Activated gamma-delta T cell treated with Interleukin-2 at 50 U/mL for 16 hours (primary cell): ENCODE results near the gene ADARB2.

ENCODE experiments used
- DNase-seq: peaks from one replicate; pipeline ENCODE4 v3.0.0-alpha.2; 2020

ADARB2 gene

GRCh38 chr10:1208366-1209311, 528.7 kb downstream of the ADARB2 start:
- DNase-seq: no peak

DNA sequence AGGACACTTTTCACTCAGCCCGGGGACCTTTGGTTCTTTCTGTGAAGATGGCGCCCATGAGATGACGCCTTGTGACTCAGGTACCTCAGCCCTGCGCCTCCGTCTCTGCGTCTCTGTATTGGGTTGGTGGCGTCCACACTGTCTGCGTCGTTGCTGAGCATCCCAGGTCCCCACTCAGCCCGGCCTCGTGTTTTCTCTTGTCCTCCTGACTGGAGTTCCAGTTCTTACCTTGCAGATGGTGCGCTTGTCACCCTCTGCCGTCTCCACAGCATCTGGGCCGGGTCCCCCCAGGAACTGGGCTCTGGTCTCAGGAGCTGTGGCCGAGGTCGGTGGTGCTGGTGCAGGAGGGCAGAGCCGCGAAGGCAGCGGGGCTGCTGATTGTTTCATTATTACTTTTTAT, 530.7 kb downstream of the ADARB2 start:
- no peak for DNase-seq

- no peak for DNase-seq
Observed at GRCh38 chr10:1206101-1206500, 531.2 kb downstream of the ADARB2 start.

- DNase-seq: no peak
Observed at GRCh38 chr10:1205450-1206030, 531.8 kb downstream of the ADARB2 start.

DNA sequence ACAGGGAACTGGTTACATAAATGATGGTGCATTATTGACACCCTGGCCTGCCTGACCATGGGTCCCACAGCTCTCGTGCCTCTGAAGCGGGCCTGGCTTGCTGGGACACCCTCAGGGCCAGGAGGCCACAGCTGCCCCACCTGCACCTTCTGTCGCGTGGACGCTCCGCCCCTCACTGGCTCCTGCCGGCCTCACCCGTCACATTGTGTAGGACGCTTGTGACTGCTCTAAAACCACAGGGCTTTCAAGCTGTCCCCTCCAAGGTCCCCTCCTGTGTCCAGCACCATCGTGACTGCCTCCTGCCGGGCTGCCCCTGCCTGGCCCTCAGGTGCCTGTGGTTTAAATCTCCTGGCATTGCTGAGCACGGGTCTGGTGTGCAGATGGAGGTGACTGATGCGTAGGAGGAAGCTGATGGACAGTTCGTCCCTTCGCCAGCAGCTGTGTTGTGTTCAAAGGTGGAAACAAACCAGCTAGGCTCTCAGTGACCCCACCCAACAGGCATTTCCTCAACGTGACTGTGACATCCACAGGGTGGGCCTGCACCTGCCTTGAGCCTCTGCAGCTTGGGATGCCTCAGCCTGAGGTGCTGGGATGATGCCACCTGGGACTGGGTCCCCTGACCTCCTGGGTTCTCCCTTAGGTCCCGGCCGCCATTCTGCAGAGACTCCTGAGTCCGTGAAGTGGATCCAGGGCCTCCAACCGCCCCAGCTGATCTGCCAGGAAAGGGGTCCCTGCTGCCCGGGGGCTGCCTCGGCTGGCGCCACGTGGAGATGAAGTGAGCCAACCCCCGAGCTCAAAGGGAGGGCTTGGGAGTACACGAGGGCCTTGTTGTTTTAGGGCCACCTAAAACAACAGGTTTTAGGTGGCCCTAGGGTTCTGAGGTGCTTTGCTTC, 532.6 kb downstream of the ADARB2 start:
- DNase-seq: no peak

DNA sequence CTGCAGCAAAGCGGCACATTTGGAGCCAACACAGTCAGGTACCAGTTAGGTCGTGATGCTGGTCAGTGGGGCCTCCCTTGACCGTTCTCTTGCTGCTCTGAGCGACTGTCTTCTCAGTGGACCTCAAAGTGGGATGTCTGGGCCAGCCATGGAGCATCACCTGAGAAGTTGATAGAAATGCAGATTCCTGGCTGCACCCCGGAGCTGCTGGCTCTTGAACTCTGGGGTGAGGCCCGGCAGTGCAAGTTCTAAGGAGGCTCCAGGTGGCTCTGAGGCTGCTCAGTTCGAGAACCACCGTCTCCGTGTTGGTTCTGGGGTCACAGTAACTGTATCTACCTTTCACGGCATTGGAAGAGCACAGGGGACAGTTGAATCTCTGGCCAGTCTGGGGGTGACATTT, 533.6 kb downstream of the ADARB2 start:
- no peak for DNase-seq

DNA sequence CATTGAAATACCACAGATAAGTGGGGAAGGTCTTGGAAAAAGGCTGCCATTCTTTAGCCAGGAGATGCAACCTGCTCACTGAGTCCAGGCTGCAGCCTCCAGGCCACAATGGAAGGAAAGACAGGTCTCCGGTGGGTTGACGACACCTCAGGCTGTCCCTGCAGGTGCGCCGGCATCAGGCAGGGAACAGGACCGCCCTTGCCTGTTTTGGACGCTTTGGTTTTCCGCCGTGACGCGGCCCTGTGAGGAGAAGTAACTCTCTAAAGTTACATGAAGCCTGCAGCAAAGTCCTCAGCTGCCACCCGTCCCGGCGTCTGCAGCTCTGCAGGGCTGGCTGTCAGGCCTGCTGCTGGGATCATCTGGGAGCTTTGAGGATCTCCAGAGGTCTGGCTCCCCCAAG, 534.1 kb downstream of the ADARB2 start:
- DNase-seq: no peak

- DNase-seq: no peak
Observed at GRCh38 chr10:1202343-1202742, 535.0 kb downstream of the ADARB2 start.

GRCh38 chr10:1200866-1201807, 536.2 kb downstream of the ADARB2 start:
- DNase-seq: no peak

DNA sequence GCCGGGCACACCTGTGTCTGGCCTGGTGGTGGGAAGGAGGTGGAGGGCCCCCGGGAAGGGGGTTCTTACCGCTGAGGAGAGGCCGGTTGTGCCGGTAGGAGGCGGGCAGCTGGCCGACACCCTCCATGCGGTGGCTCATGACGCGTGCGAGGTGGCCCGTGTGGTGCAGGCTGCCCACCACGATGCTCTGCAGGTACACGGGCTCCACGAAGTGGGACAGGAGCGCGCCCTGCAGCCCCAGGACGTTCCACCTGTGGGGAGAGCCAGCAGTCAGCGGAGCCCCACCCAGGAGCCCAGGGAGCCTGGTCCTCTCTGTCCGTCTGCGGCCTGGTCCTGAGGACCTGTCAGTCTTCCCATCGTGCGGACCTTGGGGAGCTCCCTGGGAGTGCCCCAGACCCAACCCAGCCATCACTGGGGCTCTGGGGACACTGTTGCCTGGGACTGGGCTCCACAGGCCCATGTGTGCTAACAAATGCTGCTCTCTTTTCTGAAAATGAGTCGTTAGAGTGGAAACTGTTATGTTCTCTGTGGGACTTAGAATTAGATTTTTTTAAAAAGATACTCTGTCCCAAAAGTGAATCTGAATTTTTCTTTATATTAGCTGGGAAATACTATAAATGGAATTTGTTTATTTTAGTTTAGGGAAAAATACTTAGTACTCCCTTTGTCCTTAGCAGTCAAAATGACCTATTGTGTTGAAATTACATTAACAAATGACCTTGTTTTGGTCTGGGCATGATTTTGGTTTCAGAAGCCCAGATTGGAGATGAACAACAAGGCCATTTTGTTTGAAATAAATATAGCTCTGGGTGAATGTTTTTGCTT, 537.2 kb downstream of the ADARB2 start:
- DNase-seq: no peak

- DNase-seq: no peak
Observed at GRCh38 chr10:1199345-1199673, 538.0 kb downstream of the ADARB2 start.

DNA sequence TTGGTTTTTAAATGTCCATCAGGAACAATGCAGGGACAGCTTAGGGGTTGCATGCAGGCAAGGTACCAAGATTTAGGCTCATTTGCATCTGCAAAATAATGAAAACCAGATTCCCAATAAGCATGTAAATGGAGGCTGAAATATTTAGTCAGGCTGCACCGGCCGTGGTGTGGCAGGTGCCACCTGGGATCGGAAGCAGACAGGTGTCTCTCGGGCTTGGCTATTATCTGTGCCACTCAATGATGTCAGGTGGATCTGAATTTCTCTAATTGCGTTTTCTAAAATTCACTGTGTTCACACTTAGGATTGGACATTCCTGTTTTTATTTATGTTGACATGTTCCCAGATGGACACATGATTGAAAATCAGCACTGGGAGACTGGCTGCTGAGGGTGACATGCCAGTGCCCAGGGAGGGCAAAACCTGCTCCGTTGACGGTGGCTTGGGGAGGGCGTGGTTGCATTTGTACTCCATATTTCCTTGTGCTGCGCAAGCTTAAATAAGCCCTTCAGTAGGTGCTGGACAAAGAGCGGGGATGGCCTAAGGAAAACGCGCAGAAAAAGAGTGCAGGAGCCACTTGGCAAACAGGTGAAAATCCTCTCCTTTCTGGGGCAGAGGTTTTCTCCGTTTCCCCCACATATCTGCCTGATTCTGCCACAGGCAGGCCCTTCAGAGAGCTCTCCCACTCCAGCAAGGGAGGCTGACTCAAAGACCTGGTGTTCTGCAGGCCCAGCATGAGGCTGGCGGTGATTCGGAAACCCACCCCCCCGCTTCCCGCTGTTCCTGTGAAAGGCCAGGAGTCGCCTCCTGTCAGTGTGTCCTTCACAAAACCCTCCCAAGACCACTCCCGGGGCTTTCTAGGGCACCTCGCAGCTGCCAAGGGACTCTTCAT, 538.6 kb downstream of the ADARB2 start:
- no peak for DNase-seq

- DNase-seq: no peak
Observed at GRCh38 chr10:1197384-1197783, 539.9 kb downstream of the ADARB2 start.

DNA sequence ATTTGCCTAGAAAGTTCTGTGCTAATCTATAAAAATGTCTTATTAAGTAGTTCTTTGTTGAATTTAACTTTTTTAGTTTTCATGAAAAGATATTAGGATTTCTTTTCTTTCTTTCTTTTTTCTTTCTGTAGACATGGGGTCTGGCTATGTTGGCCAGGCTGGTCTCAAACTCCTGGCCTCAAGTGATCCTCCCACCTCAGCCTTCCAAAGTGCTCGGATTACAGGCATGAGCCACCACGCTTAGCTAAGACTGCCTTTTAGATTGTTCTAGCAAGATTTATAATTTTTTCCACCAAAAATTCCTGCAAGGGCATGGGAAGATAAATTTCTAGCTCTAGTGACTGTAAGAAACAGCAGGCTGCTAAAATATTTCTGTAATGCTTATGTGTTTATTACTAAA, 540.7 kb downstream of the ADARB2 start:
- DNase-seq: no peak

DNA sequence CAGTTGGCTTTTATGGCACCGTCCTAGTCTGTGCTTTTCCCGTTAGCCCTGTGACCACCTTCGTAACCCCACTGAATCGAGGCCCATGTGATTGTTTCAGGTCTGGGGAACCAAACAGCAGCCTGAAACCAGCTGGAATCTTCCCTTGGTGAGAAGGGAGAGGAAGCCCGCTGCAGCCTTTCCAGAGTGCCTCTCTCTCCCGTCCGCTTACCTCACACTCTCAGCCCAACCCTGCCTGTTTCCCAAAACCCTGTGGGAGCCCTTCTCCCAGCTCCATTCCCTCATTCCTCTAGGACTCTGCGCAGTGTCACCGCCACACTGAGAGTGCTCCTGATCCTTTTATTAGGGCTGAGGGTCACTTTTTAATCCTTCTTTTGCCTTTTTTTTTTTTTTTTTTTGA, 541.5 kb downstream of the ADARB2 start:
- no peak for DNase-seq

GRCh38 chr10:1194161-1194560, 543.2 kb downstream of the ADARB2 start:
- DNase-seq: no peak

DNA sequence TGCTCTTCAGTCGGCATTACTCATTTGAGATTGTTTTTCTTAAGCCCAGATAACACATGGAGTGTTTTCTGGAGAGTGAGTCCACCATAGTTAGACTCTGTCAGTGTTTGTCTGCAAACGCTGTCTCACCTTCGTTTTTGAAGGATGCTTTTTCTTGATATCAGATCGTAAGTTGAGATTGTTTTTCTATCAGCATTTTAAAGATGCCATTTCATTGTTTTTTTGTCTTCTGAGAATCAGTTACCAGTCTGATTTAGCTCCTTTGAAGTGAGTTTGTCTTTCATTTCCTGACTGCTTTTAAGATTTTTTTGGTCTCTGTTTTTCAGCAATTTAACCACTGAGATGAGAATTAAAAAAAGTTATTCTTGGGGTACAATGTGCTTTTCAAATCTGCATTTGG, 543.8 kb downstream of the ADARB2 start:
- no peak for DNase-seq

GRCh38 chr10:1191752-1192151, 545.6 kb downstream of the ADARB2 start:
- no peak for DNase-seq

DNA sequence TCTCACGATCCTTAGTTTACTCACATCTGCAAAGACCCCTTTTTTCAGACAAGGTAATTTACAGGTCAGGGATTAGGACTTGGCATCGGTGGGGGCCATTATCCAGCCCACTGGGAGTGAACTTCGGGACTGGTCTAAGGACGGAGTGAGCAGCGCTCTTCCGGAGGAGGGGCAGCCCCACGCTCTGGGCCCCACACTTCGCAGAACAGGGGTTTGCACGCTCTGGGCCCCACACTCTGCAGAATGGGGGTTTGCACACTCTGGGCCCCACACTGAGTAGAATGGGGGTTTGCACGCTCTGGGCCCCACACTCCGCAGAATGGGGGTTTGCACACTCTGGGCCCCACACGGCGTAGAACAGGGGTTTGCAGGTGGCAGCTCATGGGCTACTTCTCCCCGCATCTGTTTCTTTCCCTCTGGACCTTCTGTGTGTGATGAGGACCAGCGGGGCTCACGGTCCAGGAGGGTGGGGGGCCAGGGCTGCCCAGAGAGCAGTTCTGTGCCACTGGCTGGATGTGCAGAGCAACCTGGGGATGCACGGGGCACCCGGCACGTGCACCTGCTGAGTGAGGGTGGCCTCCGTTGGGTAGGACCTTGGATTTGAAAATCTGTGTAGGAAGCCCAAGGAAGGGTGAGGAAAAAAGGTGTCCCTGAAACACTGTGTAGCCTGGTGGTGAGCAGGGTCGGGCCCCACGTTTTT, 546.4 kb downstream of the ADARB2 start:
- DNase-seq: no peak

DNA sequence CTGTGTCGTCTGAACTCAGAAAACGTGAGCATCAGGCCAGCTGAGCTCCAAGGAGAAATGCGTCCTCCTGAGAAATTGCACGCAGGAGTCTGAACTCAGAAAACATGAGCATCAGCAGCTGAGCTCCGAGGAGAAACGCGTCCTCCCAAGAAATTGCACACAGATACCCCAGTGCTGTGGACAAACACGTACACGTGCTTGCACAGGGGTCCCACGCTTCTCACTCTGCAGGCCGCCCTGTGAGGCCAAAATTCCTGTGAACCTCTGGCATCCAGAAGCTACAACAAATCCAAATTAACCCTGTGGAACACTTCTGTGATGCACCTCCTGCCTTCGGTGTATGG, 547.3 kb downstream of the ADARB2 start:
- no peak for DNase-seq
